ENCODE measurements around the gene SCGB1D4.

SCGB1D4 gene

DNA sequence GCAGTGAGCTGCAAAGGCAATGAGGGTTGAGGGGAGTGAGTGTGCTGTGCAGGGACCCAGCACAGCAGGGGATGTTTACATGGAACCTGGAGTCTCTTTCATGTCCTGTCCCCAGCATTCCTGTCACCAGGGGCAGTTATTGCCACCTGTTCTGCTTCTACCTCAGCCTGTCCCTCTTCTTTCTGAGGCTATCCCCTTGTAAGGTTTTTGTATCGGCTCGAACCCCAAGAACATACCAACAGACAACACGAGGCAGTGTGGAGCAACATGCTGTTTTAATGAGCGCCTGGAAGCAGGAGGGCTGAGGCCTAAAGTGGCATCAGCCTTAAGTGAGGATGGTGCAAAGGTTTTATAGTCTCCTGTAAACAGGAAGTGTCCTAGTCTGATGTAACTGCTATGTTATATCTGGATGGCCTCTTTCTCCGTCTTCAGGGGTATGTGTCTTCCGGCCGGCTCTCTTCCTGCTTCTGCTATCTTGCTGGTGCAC lies 25.0 kb downstream of the SCGB1D4 start:
- DNase-seq (ENCODE audit: low read depth), result no peak

DNA sequence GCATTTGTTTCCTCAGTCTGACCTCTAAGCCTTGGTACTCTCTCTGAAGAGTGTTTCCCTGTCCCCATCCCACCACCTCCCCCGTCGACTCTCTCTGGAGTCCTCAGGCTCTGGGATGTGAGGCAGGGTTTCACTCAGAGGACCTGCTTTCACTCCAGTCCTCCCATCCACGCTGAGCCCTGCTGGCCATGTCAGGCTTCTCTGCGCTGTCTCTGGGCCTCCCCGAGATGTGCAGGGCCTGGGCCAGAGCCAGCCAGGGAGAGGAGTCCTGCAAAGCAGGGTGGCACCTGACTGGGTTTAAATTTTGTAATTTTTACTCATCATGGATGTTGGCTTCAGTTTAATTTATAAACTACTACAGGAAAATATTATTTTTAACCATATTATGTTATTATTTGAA lies 25.6 kb downstream of the SCGB1D4 start:
- no peak for DNase-seq (ENCODE audit: low read depth)

DNA sequence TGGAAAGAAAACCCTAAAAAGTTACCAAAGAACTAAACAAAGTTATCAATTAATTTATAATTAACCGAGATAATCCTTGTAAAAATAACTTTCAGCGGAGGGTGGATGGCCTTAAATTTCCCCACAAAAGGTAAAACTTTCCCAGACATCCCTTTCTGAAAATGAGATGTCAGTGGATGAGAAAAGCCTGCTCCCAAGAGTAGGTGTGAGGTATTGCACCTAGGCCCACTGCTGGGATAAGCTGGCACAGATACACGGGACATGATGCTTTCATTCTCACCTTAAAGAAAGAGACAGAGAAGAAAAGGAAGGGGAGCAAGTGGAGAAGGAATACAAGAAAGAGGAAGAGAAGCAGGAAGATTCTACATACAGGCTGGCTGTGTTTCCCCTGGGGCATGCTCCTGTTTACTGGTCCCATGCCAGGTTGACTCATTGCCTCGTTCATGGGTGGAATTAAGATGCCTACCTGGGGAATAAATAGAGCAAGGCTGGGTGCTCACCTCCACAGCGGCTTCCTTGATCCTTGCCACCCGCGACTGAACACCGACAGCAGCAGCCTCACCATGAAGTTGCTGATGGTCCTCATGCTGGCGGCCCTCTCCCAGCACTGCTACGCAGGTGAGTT lies 29.1 kb downstream of the SCGB1D4 start, which contains the start of gene SCGB2A2:
Gene SCGB2A2 (plus strand): TSS at position 505 of the 625 bp plus-strand sequence. CDS start 59 bp downstream, at position 564.
- DNase-seq (ENCODE audit: low read depth), result no peak

DNA sequence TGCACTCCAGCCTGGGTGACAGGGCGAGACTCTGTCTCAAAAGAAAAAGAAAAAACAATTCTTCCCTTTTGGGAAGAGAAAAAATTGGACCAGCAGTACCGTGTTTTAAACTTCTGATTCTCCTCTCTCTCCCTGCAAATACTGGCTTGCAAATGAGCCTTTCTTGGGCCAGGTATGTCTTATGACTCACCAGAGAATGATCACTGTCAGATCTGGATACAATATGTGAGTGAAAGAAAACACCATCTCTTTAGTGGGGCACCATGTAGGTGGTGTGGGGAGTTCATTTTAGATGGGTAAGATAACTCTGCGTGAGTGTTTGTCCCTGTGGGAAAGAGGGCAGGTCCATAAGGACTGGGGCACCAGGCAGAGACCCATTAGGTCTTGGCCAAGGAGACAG lies 31.3 kb downstream of the SCGB1D4 start:
- DNase-seq (ENCODE audit: low read depth), result no peak

DNA sequence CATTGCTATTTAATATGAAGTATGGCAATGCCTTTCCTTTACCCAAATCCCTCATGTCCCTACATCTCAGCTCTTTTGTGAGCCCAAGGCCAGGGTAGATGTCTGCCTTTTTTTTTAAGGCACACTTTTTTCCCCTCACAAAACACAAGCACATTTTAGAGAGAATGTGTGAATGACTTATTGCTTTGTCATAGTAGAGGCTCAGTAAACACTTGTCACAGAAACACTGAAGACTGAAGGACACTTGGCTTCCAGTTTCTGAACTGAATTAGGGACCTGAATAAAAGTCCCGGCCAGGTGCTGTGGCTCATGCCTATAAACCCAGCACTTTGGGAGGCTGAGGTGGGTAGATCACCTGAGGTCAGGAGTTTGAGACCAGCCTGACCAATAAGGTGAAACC lies 31.8 kb downstream of the SCGB1D4 start:
- no peak for DNase-seq (ENCODE audit: low read depth)

DNA sequence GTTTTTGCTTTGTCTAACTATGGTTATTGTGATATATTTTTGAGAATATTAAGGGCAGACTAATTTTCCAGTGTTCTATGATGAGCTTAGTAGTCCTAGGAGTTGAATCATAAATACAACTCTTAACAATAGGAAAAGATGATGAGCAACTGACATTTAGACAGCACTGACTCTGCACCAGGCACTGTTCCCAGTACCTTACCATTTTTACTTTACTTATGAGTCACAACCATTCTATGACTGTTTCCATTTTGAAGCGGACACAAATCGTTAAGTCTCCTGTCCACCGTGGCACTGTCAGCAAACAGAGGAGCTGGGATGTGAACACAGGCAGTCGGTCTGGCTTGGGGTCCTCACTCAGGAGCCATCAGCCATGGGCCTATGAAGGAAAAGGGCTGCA lies 32.3 kb downstream of the SCGB1D4 start:
- DNase-seq (ENCODE audit: low read depth), result no peak

DNA sequence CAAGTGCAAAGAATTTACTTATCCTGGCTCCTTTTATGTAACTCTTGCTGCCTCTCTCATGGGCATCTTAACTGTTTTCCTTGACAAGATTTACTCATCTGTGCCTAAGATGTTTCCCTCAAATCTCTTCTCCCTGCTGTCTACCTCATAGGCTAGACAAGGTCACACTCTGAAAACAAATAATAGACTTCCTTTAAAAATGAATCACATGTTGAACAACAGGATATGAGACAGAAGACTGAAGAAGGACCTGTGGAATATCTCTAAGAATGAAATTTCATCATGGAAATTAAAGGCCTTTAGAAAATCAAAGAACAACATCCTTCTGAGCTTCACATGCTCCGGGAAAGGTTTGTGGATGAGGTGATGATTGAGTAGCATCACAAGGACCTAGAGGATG lies 34.9 kb downstream of the SCGB1D4 start:
- DNase-seq (ENCODE audit: low read depth), result no peak

DNA sequence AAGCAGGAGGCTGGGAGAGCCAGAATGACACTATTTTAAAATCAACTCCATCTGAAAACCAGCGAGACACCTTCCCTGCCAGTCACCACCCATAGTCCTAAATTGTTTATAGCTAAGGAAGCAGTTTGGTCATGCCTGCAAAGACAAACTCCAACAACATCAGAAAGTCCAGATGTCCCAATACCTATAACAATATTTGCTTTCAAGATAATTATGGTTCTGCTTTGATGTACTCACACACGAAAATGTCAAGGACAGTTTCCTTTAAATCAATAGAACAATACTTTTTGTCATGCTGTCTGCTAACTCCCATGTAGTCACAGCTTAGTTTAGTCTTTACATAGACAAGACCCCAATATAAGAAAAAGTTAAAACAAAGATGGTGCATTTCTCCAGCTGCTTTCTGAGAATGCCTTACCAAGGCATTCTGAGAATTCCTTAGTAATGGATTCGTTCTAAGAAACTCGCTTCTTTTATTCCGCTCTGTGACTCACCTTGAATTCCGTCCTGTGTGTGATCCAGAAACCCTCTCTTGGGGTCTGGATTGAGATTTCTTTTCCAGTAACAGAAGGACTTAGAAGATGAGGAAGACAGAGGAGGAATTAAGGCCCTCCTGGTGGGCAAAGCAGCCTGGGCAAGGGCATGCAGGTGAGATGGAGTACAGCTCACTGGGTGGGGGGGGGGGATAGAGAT lies 38.5 kb downstream of the SCGB1D4 start:
- DNase-seq (ENCODE audit: low read depth), result no peak

DNA sequence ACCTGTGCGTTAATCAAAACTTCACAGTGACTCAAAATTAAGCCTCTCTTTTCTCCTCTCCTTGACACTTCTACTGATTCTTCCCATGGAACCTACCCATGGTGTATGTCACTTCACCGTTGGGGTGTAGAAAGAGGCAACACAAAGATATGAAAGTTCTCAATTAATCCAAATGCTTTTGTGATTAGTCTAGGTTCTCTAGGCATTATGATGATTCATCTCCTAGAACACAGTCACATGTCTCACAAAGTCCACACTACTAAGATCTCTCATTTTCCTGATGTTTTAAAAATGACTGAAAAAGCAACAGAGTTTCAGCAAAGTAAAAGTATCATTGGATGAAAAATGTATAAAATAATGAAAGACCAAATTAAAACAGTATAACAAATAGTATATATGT lies 42.6 kb downstream of the SCGB1D4 start:
- DNase-seq (ENCODE audit: low read depth), result no peak

DNA sequence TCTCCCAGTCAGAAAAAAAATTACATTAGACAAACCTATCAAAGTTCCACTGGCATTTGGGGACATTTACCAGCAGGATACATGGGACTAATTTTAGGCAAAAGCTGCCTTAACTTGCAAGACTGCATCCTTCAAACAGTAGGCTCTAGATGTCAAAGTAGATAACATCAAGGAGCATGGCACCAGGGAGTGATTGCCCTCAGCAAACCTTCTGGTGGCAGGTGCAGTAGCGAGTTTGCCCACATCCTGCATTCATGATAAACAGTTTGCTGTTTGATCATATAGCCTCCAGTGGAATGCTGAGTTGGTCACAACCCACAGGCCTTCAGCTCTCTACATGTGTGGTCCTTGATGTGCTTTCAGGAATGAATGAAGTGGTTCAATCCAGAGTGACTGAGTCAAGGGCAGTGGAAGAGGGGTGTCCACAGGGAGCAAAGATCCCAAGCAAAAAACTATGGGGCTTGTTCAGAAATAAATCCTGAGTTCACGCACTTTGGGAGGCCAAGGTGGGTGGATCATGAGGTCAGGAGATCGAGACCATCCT lies 44.8 kb downstream of the SCGB1D4 start:
- DNase-seq (ENCODE audit: low read depth), result no peak

DNA sequence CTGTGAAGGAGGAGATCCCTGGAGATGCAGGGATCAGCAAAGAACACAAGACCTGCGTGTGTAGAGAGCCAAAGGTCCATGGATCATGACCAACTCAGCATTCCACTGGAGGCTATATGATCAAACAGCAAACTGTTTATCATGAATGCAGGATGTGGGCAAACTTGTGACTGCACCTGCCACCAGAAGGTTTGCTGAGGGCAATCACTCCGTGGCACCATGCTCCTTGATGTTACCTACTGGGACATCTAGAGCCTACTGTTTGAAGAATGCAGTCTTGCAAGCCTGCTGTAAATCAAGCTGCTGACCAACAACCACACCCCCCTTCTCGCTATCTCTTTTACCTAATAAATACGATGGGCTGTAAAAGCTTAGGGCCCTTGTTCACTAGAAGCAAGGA lies 47.2 kb downstream of the SCGB1D4 start:
- no peak for DNase-seq (ENCODE audit: low read depth)
